NCI-H82 (cell line): ENCODE data around the gene ERN1.

Source experiments
- DNase-seq: peaks from one replicate; lab custom pipeline; 2025; lab: John Stamatoyannopoulos, UW

Gene ERN1

GRCh38 chr17:64157669-64158180, 27.8 kb upstream of the ERN1 start:
- DNase-seq, result no peak

- peak; percentile 27 for DNase-seq
Measured at GRCh38 chr17:64156670-64157069, 26.7 kb upstream of the ERN1 start.

- DNase-seq, result no peak
Measured at GRCh38 chr17:64155751-64156544, 26.0 kb upstream of the ERN1 start.

- no peak for DNase-seq
Measured at GRCh38 chr17:64155129-64155528, 25.2 kb upstream of the ERN1 start.

- DNase-seq, result no peak
Measured at GRCh38 chr17:64154717-64155116, 24.8 kb upstream of the ERN1 start.

- no peak for DNase-seq
Measured at GRCh38 chr17:64154313-64154695, 24.4 kb upstream of the ERN1 start.

- DNase-seq, result no peak
Measured at GRCh38 chr17:64153565-64154312, 23.8 kb upstream of the ERN1 start.

GRCh38 chr17:64152428-64153125, 22.6 kb upstream of the ERN1 start:
- peak; percentile 90 for DNase-seq

- no peak for DNase-seq
Measured at GRCh38 chr17:64151016-64151368, 21.0 kb upstream of the ERN1 start.

- DNase-seq, result no peak
Measured at GRCh38 chr17:64150237-64151015, 20.5 kb upstream of the ERN1 start.

- no peak for DNase-seq
Measured at GRCh38 chr17:64149196-64149595, 19.3 kb upstream of the ERN1 start.

- DNase-seq, result peak; percentile 67
Measured at GRCh38 chr17:64148699-64149098, 18.8 kb upstream of the ERN1 start.

GRCh38 chr17:64148017-64148631, 18.2 kb upstream of the ERN1 start:
- peak; percentile 96 for DNase-seq

GRCh38 chr17:64147110-64148016, 17.4 kb upstream of the ERN1 start:
- DNase-seq, result peak; percentile 83

GRCh38 chr17:64146418-64147109, 16.6 kb upstream of the ERN1 start:
- DNase-seq, result peak; percentile 73

GRCh38 chr17:64145751-64146417, 15.9 kb upstream of the ERN1 start:
- DNase-seq, result peak; percentile 100

GRCh38 chr17:64145375-64145750, 15.4 kb upstream of the ERN1 start:
- DNase-seq, result no peak

- DNase-seq, result no peak
Measured at GRCh38 chr17:64139542-64139941, 9.6 kb upstream of the ERN1 start.

- no peak for DNase-seq
Measured at GRCh38 chr17:64138441-64138840, 8.5 kb upstream of the ERN1 start.
